PFSK-1 (cell line): ENCODE results near the gene FGGY.

Source experiments
- FOXP2 ChIP-seq: optimal IDR thresholded peaks from 2 replicates; pipeline ENCODE3; 2011; ENCODE audit warnings: borderline replicate concordance, control low read depth, inconsistent platforms; ENCODE audit not compliant: insufficient read depth; ENCODE audit errors: extremely low read length, extremely low read depth
- POLR2AphosphoS5 ChIP-seq: IDR thresholded peaks from 2 replicates; pipeline ENCODE4 v1.6.1; 2012; ENCODE audit warnings: low read depth, mild to moderate bottlenecking, control low read depth, low read length, moderate library complexity
- SIN3A ChIP-seq: IDR thresholded peaks from 2 replicates; pipeline ENCODE4 v1.6.1; 2012; ENCODE audit warnings: mild to moderate bottlenecking, low read length, moderate library complexity, borderline replicate concordance; ENCODE audit not compliant: insufficient read depth
- TAF1 ChIP-seq: IDR thresholded peaks from 2 replicates; pipeline ENCODE4 v1.6.1; 2012; ENCODE audit warnings: low read length, control low read depth, borderline replicate concordance; ENCODE audit not compliant: insufficient read depth
- TF ChIP-seq, protein P1 (sequence below), 2 experiments: IDR thresholded peaks; 2 replicates each; pipeline versions ENCODE4 v1.6.1 to v1.8.0; 2011 to 2012; ENCODE audit warnings: low read depth in 2 of 2, low read length in 2 of 2, control low read depth in 1 of 2, inconsistent platforms in 1 of 2, mild to moderate bottlenecking in 1 of 2, moderate library complexity in 1 of 2; ENCODE audit not compliant: insufficient read depth in 1 of 2

GRCh38 chr1:59751801-59752200 is 454.9 kb downstream of the FGGY start:
- no peak for TF ChIP-seq POLR2AphosphoS5
- TF ChIP-seq, protein P1, sequence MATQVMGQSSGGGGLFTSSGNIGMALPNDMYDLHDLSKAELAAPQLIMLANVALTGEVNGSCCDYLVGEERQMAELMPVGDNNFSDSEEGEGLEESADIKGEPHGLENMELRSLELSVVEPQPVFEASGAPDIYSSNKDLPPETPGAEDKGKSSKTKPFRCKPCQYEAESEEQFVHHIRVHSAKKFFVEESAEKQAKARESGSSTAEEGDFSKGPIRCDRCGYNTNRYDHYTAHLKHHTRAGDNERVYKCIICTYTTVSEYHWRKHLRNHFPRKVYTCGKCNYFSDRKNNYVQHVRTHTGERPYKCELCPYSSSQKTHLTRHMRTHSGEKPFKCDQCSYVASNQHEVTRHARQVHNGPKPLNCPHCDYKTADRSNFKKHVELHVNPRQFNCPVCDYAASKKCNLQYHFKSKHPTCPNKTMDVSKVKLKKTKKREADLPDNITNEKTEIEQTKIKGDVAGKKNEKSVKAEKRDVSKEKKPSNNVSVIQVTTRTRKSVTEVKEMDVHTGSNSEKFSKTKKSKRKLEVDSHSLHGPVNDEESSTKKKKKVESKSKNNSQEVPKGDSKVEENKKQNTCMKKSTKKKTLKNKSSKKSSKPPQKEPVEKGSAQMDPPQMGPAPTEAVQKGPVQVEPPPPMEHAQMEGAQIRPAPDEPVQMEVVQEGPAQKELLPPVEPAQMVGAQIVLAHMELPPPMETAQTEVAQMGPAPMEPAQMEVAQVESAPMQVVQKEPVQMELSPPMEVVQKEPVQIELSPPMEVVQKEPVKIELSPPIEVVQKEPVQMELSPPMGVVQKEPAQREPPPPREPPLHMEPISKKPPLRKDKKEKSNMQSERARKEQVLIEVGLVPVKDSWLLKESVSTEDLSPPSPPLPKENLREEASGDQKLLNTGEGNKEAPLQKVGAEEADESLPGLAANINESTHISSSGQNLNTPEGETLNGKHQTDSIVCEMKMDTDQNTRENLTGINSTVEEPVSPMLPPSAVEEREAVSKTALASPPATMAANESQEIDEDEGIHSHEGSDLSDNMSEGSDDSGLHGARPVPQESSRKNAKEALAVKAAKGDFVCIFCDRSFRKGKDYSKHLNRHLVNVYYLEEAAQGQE (IDR thresholded peaks at IDR 0.05; ENCODE audit: insufficient read depth in 1 of 2, low read depth in 2 of 2, low read length in 2 of 2), result no peak
- TF ChIP-seq TAF1, result no peak
- no peak for TF ChIP-seq SIN3A
- TF ChIP-seq FOXP2, result no peak
